Lower leg skin (tissue), 3 donors: Measurements from ENCODE around the gene ADARB1.

Experiments used
- CTCF ChIP-seq, 3 donors: fragments of 450-650 bp; IDR thresholded peaks; one replicate each; pipeline ENCODE4 v1.5.1; 2016; ENCODE audit warnings: antibody characterized with exemption in 3 of 3, mild to moderate bottlenecking in 3 of 3, moderate library complexity in 2 of 3
- POLR2A ChIP-seq, 2 donors: fragments of 450-650 bp; IDR thresholded peaks; one replicate each; pipeline ENCODE4 v1.6.1; 2016 to 2017; ENCODE audit warnings: antibody characterized with exemption in 2 of 2, mild to moderate bottlenecking in 1 of 2, moderate library complexity in 1 of 2

DNA sequence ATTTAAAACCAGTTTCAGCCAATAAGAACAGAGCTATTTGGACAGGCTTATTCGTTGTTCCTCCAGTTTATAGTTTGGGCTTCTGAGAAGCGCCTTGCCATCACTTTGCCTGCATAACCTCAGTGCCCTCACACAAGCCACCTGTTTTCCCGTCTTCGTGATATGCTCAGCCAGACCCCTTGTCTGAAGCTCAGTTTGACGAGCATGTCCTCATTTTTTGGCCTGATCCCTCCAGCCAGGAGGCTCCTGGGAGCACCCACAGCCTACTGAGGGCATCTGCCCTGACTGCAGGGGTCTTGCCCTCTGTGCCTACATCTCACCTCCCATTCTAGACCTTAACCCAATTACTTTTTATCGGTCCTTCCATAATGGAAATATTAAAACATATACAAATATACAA is 95.3 kb downstream of the ADARB1 start:
- TF ChIP-seq CTCF (IDR thresholded peaks at IDR 0.05) (no peak), POLR2A (IDR thresholded peaks at IDR 0.05) (no peak)
